H1 (cell line): ENCODE results near the gene SLC25A47. TPM values are rescaled to one million over a fixed set of nuclear protein-coding genes. Genes with fewer than 3 reads are reported as not detected.
"Not testable (repeated sequence)": the region's sequence is repeated elsewhere in the genome, so short reads cannot be mapped to it uniquely, and the experiment has no call there.

ENCODE experiments used
- CTCF ChIA-PET: fragments of 300-600 bp; sonication (Branson Sonifier 250); formaldehyde crosslinking; loops from one replicate; lab custom pipeline; 2021; ENCODE audit not compliant: partially characterized antibody; lab: Charles Lee
- POLR2A ChIA-PET: fragments of 300-600 bp; sonication (Branson Sonifier 250); formaldehyde crosslinking; loops from one replicate; lab custom pipeline; 2021; ENCODE audit warnings: inconsistent platforms; ENCODE audit not compliant: partially characterized antibody; lab: Charles Lee
- DNase-seq, 2 experiments: peaks; one replicate each; pipeline versions ENCODE4 v3.0.0 to v3.0.0-alpha.2; 2010 to 2022; ENCODE audit warnings: low spot score in 2 of 2, low read depth in 1 of 2, mixed read lengths in 1 of 2
- FAIRE-seq: peaks from 2 replicates; lab custom pipeline; 2011; peaks lifted over from hg19 to GRCh38; lab: Jason Lieb, UNC
- H2AFZ ChIP-seq: 2 replicates; pipeline ENCODE4 v1.8.1; 2012; ENCODE audit warnings: low read length, inconsistent platforms
- H2AK5ac ChIP-seq: 2 replicates; pipeline ENCODE4 v1.6.1; 2013; ENCODE audit warnings: low read depth, low read length
- H2BK120ac ChIP-seq: replicated peaks from 2 replicates; pipeline ENCODE3; 2013; ENCODE audit warnings: low read depth, low read length, inconsistent platforms
- H2BK12ac ChIP-seq: 2 replicates; pipeline ENCODE4 v1.6.1; 2013; ENCODE audit warnings: low read depth, low read length
- H2BK15ac ChIP-seq: 2 replicates; pipeline ENCODE4 v1.6.1; 2013; ENCODE audit warnings: low read length
- H2BK20ac ChIP-seq: 2 replicates; pipeline ENCODE4 v1.6.1; 2013; ENCODE audit warnings: low read length
- H2BK5ac ChIP-seq: 2 replicates; pipeline ENCODE4 v1.6.1; 2013; ENCODE audit warnings: low read depth, low read length
- H3K14ac ChIP-seq: 2 replicates; pipeline ENCODE4 v1.6.1; 2013; ENCODE audit warnings: inconsistent platforms; ENCODE audit not compliant: insufficient read length
- H3K18ac ChIP-seq: 2 replicates; pipeline ENCODE4 v1.6.1; 2013; ENCODE audit warnings: low read length; ENCODE audit errors: extremely low read depth
- H3K23ac ChIP-seq: 2 replicates; pipeline ENCODE4 v1.6.1; 2013; ENCODE audit warnings: inconsistent platforms; ENCODE audit not compliant: insufficient read length
- H3K23me2 ChIP-seq: 2 replicates; pipeline ENCODE4 v1.6.1; 2013; ENCODE audit warnings: low read depth, low read length
- H3K27ac ChIP-seq: 2 replicates; pipeline ENCODE4 v1.6.1; 2011; ENCODE audit warnings: low read depth, low read length, inconsistent platforms
- H3K27me3 ChIP-seq, 4 experiments: replicated peaks in 1 of 4; 1 replicate in 1 of 4; 2 replicates in 3 of 4; pipeline versions ENCODE4 v1.6.1 to v1.8.1; 2011 to 2013; ENCODE audit warnings: low read length in 3 of 4, mild to moderate bottlenecking in 3 of 4, inconsistent platforms in 2 of 4, mixed read lengths in 2 of 4, moderate library complexity in 1 of 4; ENCODE audit not compliant: control insufficient read depth in 3 of 4, insufficient read depth in 3 of 4; ENCODE audit errors: extremely low read depth in 1 of 4
- H3K36me3 ChIP-seq, 4 experiments: 2 replicates each; pipeline versions ENCODE4 v1.6.1 to v1.8.1; 2011 to 2013; ENCODE audit warnings: mild to moderate bottlenecking in 4 of 4, low read length in 3 of 4, moderate library complexity in 2 of 4, control low read depth in 1 of 4, inconsistent platforms in 1 of 4; ENCODE audit not compliant: insufficient read depth in 4 of 4, control insufficient read depth in 2 of 4
- H3K4ac ChIP-seq: replicated peaks from 2 replicates; pipeline ENCODE3; 2013; ENCODE audit warnings: low read length, low read depth, mixed read lengths, inconsistent platforms; ENCODE audit not compliant: insufficient read length
- H3K4me1 ChIP-seq, 4 experiments: replicated peaks in 1 of 4; 1 replicate in 1 of 4; 2 replicates in 3 of 4; pipeline versions ENCODE4 v1.6.1 to v1.8.1; 2011 to 2013; ENCODE audit warnings: low read length in 3 of 4, inconsistent platforms in 2 of 4, mixed read lengths in 1 of 4; ENCODE audit not compliant: insufficient read depth in 4 of 4, control insufficient read depth in 3 of 4
- H3K4me2 ChIP-seq, 2 experiments: 2 replicates each; pipeline versions ENCODE4 v1.6.1 to v1.8.1; 2011 to 2013; ENCODE audit warnings: low read depth in 2 of 2, low read length in 2 of 2, control low read depth in 1 of 2, inconsistent platforms in 1 of 2, mild to moderate bottlenecking in 1 of 2; ENCODE audit not compliant: insufficient read depth in 1 of 2
- H3K4me3 ChIP-seq, 4 experiments: fragments of 200-600, 300-600 bp in 1 of 4; sonication (generic), shearing (Covaris generic), sonication (Bioruptor Twin) in 1 of 4; 2 replicates each; pipeline versions ENCODE4 v1.5.1 to v1.8.1; 2011 to 2016; ENCODE audit warnings: low read length in 4 of 4, low read depth in 3 of 4, control low read depth in 2 of 4, inconsistent platforms in 2 of 4, mild to moderate bottlenecking in 2 of 4, mixed read lengths in 1 of 4, moderate library complexity in 1 of 4; ENCODE audit not compliant: insufficient read depth in 2 of 4; ENCODE audit errors: extremely low read depth in 1 of 4
- H3K56ac ChIP-seq: replicated peaks from 2 replicates; pipeline ENCODE3; 2013; ENCODE audit warnings: low read depth, mild to moderate bottlenecking, mixed read lengths, low read length, inconsistent platforms; ENCODE audit not compliant: insufficient read length
- H3K79me1 ChIP-seq: 2 replicates; pipeline ENCODE4 v1.6.1; 2013; ENCODE audit warnings: low read depth, low read length, control low read depth
- H3K79me2 ChIP-seq, 2 experiments: 2 replicates each; pipeline versions ENCODE4 v1.6.1 to v1.8.1; 2012 to 2013; ENCODE audit warnings: low read length in 2 of 2, mild to moderate bottlenecking in 2 of 2, inconsistent platforms in 1 of 2; ENCODE audit not compliant: insufficient read depth in 2 of 2, control insufficient read depth in 1 of 2
- H3K9ac ChIP-seq, 4 experiments: replicated peaks in 1 of 4; 1 replicate in 1 of 4; 2 replicates in 3 of 4; pipeline versions ENCODE4 v1.6.1 to v1.8.1; 2011 to 2013; ENCODE audit warnings: low read depth in 3 of 4, low read length in 3 of 4, control low read depth in 2 of 4, mild to moderate bottlenecking in 2 of 4, moderate library complexity in 2 of 4, inconsistent platforms in 1 of 4; ENCODE audit errors: extremely low read depth in 1 of 4
- H3K9me3 ChIP-seq, 2 experiments: 2 replicates each; pipeline versions ENCODE4 v1.6.1 to v1.8.1; 2012 to 2013; ENCODE audit warnings: mild to moderate bottlenecking in 2 of 2, moderate library complexity in 2 of 2, control low read depth in 1 of 2, inconsistent platforms in 1 of 2, low read depth in 1 of 2, low read length in 1 of 2, mixed read lengths in 1 of 2; ENCODE audit not compliant: insufficient read depth in 2 of 2
- H4K20me1 ChIP-seq, 2 experiments: replicated peaks in 1 of 2; 2 replicates each; pipeline versions ENCODE3 to v1.8.1; 2011 to 2013; ENCODE audit warnings: inconsistent platforms in 2 of 2, low read length in 2 of 2, mild to moderate bottlenecking in 1 of 2; ENCODE audit not compliant: insufficient read depth in 2 of 2, control insufficient read depth in 1 of 2
- H4K5ac ChIP-seq: 2 replicates; pipeline ENCODE4 v1.6.1; 2013; ENCODE audit warnings: low read length, low read depth, mixed read lengths, inconsistent platforms; ENCODE audit not compliant: insufficient read length
- H4K8ac ChIP-seq: 2 replicates; pipeline ENCODE4 v1.8.0; 2013; ENCODE audit warnings: mild to moderate bottlenecking, moderate library complexity, low read length, inconsistent platforms; ENCODE audit not compliant: insufficient read depth; ENCODE audit errors: extremely low read depth
- H4K91ac ChIP-seq: replicated peaks from 2 replicates; pipeline ENCODE3; 2013; ENCODE audit warnings: low read length, mixed read lengths, inconsistent platforms; ENCODE audit not compliant: insufficient read length
- WGBS, 2 experiments: shearing (Covaris generic) in 1 of 2; methylation state at CpG; one replicate each; pipeline versions ENCODE4 v1.1.6 to v1.1.7; 2013 to 2015; ENCODE audit warnings: low lambda C conversion rate in 2 of 2, mixed read lengths in 2 of 2, inconsistent platforms in 1 of 2, low coverage in 1 of 2, missing lambda C conversion rate in 1 of 2; ENCODE audit not compliant: insufficient replicate concordance in 2 of 2, insufficient coverage in 1 of 2, insufficient read length in 1 of 2; ENCODE audit errors: extremely low coverage in 1 of 2, missing lambda C conversion rate in 1 of 2; 5-methylcytosine and 5-hydroxymethylcytosine counted together
- polyA plus RNA-seq, 7 experiments: library from polyadenylated mRNA; depleted of rRNA in 3 of 7; stranded (reverse) in 5 of 7; unstranded in 2 of 7; fragments of >200 nt in 5 of 7; fragments of 200-250 nt in 2 of 7; gene quantifications; 1 replicate in 5 of 7; 2 replicates in 1 of 7; 4 replicates in 1 of 7; pipeline versions ENCODE4 v1.2.1 to v1.2.3, GENCODE V29; 2011 to 2013; ENCODE audit warnings: missing spikeins in 2 of 7, mixed read lengths in 2 of 7
- total RNA-seq: library from RNA; stranded (reverse); fragmentation: NEBNext Ultra II Directional; extraction: Animal tissue kit (Norgen Biotek cat#: 25700); gene quantifications from 2 replicates; pipeline ENCODE4 v1.2.1, GENCODE V29; 2021

SLC25A47 gene
- total and polyA plus RNA-seq, 2 of the 8 experiments (the other 6 are each of a cell fraction or from before 2014, with no cell fraction given): not detected

DNA sequence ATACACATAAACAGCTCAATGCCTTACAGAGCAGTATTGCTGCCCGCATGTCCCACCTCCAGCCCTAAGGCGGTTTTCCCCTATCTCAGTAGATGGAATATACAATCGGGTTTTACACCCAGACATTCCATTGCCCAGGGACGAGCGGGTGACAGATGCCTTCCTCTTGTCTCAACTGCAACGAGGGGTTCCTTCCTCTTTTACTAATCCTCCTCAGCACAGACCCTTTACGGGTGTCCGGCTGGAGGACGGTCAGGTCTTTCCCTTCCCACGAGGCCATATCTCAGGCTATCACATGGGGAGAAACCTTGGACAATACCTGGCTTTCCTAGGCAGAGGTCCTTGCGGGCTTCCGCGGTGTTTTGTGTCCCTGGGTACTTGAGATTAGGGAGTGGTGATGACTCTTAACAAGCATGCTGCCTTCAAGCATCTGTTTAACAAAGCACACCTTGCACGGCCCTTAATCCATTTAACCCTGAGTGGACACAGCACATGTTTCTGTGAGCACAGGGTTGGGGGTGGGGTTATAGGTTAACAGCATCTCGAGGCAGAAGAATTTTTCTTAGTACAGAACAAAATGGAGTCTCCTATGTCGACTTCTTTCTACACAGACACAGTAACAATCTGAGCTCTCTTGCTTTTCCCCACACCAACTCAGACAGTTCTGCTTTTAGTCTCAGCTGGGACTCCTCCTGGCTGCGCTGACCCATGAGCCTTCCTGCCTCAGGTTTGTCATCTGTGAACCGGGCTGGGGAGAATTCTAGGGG lies 10.8 kb upstream of the SLC25A47 start:
- not testable (repeated sequence) for H4K8ac ChIP-seq, H4K20me1 ChIP-seq, H3K56ac ChIP-seq, H3K27ac ChIP-seq, DNase-seq, H3K23ac ChIP-seq, FAIRE-seq, H3K9me3 ChIP-seq, H3K9ac ChIP-seq, H3K23me2 ChIP-seq, H2BK15ac ChIP-seq, H3K27me3 ChIP-seq, H3K18ac ChIP-seq, H2BK120ac ChIP-seq, H2BK20ac ChIP-seq, H3K36me3 ChIP-seq, H3K4me2 ChIP-seq, H4K91ac ChIP-seq, H2BK12ac ChIP-seq, H3K14ac ChIP-seq, H3K79me1 ChIP-seq, H4K5ac ChIP-seq, H3K79me2 ChIP-seq, H2AFZ ChIP-seq, H3K4ac ChIP-seq, H2AK5ac ChIP-seq, H3K4me3 ChIP-seq
- 82% methylated on average over 17 of the region's 18 CpGs; no CpG with 5 or more reads in 1 of the 2 experiments for WGBS, 2 experiments
- Histone ChIP-seq H2BK5ac (0 out of 2 replicates have a peak overlapping the region, but pooled peaks have one; percentile 52), H3K4me1 (peaks cover 0 to 14% (median 7%) of the 10 kb centered on the region in 4 experiments; a peak in 5 of 7 replicates)
- POLR2A ChIA-PET: interaction anchor here (0.9 to 2.1 kb wide), 7 partner anchors 12 to 63 kb away, joined by 3 to 10 read pairs (median 3); a partner anchor contains a TSS
- CTCF ChIA-PET: interaction anchor here (0.5 to 3.0 kb wide), 9 partner anchors 9 to 1355 kb away, joined by 3 to 17 read pairs (median 4); a partner anchor contains a TSS
